GM18526 (cell line): ENCODE results near the gene PHF14.

Experiments
- POLR2A ChIP-seq: IDR thresholded peaks from 3 replicates; pipeline ENCODE4 v1.6.1; 2011; ENCODE audit not compliant: insufficient read length; ENCODE audit errors: extremely low read depth

PHF14 gene

GRCh38 chr7:11078247-11078834 is 104.7 kb downstream of the PHF14 start:
- no peak for TF ChIP-seq POLR2A

DNA sequence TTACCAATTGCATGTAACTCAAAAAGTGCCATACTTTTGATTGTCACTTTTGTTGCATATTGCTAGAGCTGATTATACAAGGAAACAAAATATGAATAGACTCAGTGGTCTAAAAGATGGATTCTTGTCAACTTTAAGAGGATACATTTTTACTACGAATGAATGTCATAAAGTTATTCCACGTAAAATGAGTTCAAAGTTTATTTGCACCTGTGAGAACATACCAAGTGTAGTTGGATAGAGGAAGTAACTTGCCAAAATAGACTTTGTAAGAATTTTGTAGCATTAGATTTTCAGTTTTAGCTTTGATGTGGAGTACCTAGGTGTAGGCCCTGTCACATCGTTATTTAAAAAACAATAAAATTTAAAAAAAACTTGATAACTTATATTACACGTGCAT is 106.2 kb downstream of the PHF14 start:
- TF ChIP-seq POLR2A, result no peak

DNA sequence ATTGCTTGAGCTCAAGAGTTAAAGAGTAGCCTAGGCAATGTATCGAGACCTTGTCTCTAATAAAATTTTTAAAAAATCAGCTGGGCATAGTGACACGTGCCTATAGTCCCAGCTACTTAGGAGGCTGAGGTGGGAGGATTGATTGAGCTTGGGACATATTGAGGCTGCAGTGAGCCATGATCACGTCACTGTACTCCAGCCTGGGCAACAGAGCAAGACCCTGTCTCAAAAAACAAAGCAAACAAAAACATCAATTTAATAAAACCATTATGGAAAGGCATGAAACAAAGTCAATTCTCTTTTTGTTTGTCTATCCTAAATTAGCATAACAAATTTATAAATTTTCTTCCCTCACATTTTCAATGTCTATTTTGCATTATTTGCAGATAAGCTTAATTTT is 108.4 kb downstream of the PHF14 start:
- no peak for TF ChIP-seq POLR2A

DNA sequence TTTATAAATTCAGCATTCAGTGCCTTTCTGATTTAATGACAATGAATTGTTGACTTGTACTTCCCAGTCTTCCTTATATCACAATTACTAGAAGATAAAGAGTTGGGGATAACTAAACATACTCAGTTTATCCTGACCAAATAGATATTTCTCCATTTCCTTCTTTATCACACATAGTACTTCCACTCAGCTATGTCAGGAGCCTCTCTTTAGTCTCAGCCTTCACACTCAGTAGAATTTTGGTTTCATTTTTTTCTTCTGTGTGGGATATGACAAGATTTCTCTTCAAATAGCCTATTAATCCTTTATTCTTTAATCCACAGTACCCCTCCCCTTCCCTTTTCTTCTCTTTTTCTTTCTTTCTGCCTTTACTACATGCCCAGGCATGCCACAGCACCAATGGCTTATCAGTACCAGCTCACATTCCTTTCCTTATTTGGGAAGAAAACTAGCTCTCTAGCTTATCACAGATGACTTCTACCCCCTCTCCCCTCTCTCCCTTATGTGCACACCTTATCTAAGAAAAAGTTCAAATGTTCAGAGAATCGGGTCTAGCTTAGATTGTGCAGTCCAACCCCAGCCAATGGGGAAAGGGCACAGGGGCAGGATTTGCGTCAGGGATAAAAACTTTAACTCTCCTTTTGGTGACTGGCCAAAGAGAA is 109.0 kb downstream of the PHF14 start:
- no peak for TF ChIP-seq POLR2A

- TF ChIP-seq POLR2A, result no peak
Measured at GRCh38 chr7:11083214-11083568, 109.5 kb downstream of the PHF14 start.

DNA sequence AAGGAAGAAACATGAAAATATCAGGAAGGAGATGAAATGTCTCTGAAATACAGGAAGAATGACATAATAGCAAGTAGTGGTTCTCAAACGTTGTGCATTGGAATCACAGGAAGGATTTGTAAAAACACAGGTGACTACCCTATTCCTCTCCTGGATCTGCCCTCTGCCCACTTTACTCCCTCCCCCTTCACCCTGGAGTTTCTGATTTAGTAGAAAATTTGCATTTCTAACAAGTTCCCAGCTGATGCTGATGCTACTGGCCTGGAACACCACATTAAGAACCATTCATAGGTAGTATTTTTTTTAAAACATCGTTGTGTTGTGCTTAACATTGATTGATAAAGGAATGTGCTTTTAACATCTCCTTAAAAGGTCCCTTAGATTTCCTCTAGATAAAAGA is 130.9 kb downstream of the PHF14 start:
- no peak for TF ChIP-seq POLR2A

DNA sequence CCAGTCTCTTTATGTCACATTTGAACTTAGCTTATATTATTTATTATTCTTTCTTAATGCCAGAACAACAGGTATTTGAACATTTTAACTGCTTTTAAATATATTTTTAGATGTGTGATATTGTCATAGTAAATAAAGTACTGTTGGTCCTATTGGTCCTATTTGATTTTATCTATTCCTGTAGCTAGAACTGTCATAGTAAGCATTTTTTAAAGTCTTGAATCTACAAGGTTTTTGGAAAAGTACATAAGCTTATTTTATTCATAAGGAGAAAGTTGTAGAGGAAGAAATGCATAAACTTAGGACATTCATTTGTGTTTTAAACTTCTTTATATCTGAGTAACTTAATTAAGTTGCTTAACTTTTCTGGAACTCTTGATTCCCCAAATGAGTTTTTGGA is 136.0 kb downstream of the PHF14 start:
- no peak for TF ChIP-seq POLR2A

- TF ChIP-seq POLR2A, result no peak
Measured at GRCh38 chr7:11120068-11120664, 146.5 kb downstream of the PHF14 start.

GRCh38 chr7:11120675-11121220 is 147.1 kb downstream of the PHF14 start:
- TF ChIP-seq POLR2A, result no peak

- TF ChIP-seq POLR2A, result no peak
Measured at GRCh38 chr7:11124856-11125559, 151.3 kb downstream of the PHF14 start.

DNA sequence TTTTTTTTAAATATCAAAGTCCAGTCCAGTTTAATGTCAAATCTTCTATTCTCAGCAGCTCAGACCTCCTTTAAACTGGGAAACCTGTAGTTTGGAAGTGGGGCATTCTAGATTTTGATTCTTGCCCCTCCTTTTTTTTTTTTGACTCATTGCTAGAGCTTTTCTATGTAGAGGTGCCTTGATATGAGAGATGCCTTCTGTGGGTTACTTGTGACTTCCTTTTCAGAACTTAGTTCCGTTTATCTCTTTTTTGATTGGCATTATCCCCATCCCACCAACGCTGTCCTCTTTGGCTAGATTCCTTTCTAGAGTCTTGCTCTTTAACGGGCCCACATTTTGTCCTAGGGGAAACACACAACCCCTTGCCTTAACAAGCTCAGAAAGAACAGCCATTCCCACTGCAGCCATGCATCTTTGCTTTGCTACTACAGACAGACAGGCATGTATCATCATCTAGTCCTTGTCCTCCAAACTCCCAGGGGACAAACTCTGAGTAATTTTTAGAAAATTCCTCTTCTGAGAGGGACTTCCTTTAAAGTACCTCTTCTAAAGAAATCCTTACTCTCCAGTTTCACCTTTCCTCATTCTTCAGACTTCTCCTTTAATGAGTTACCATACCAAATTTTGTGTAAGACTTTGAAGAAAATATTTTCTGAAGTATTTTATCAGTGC is 153.6 kb downstream of the PHF14 start:
- no peak for TF ChIP-seq POLR2A

DNA sequence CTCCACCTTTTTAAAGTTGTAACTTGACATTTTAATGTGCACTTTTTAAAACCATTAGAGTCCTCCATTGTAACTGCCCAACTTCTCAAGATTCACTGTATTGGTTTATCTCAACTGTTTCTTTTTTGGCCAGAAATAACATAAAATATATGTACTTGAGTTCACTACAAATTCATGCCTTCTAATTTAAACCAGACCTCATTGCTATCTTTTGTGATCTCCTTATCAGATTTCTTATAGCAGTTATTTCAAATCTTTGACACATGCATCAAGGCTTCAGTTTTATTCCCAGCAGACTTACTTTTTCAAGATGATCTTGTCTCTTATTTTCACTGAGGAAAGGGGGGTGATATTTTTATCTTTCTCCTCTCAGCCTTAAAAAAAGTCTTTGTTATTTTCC is 154.3 kb downstream of the PHF14 start:
- TF ChIP-seq POLR2A, result no peak

DNA sequence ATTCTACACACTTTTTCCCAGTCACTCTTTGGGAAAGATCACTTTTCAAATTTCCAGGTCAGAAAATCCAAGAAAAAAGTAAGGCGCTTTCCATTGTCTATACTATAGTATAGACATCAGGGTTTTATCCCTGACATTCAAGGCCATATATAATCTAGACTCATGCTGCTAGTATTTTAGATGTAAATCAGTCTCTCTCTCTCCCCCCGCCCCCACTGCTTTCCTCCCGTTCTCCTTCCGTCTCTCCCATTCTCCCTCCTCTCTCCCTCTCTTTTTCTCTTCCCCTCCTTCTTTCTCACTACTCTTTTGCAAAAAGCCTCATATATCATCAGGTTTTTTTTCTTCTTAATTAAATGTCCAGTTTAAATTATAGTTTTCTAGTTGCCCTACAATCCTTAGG is 154.8 kb downstream of the PHF14 start:
- no peak for TF ChIP-seq POLR2A

- TF ChIP-seq POLR2A, result no peak
Measured at GRCh38 chr7:11130012-11130411, 156.3 kb downstream of the PHF14 start.

DNA sequence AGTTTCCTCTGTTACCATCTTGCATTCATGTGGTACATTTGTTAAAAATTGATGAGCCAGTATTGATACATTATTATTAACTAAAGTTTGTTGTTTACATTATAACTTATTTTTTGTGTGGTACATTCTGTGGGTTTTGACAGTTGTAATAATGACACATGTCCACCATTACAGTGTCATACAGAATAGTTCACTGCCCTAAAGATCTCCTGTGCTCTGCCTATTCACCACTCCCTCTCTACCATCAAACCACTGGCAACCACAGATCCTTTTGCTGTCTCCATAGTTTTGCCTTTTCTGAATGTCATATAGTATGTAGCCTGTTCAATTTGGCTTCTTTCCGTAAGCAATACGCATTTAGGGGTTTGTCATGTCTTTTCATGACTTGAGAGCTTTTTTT is 156.9 kb downstream of the PHF14 start:
- TF ChIP-seq POLR2A, result no peak

GRCh38 chr7:11133436-11133959 is 159.8 kb downstream of the PHF14 start:
- no peak for TF ChIP-seq POLR2A

GRCh38 chr7:11135573-11135972 is 161.9 kb downstream of the PHF14 start:
- no peak for TF ChIP-seq POLR2A
